ENCODE measurements around the gene PLPPR2.
A peak's percentile ranks its signal among the peaks of the same experiment; 100 is the strongest.
"Not testable (repeated sequence)": the region's sequence is repeated elsewhere in the genome, so short reads cannot be mapped to it uniquely, and the experiment has no call there.

The PLPPR2 gene

DNA sequence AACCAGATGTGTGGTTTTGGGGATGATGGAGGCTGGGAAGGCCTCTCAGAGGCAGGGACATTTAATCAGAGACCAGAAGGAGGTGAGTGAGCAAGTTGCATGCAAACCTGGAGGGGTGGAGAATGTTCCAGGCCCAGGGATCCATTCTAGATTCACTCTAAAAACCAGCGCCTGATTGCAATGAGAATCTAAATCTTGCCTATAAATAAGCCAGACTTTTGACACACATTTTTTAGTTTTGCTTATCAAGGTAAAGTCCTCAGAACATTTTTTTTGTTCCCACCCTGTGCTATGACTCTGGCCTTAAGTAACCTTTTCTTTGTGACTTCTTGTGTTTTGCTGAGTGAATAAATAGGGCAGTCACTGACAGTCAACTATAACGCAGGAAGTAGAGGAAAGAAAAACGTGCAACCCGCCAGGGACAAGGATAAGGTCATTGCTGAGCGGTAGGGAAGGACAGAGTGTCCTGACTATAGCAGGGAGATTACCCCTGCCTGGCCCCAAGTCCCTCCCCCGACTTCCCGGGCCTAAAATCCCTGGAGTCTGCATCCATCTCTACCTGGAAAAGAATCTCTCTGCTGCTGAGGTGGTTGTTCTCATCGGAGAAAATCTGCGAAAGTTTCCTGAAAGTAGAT, 49.5 kb downstream of the PLPPR2 start:
- H3K4me3 ChIP-seq (ENCODE audit: low read depth, low read length), result no peak overlapping the region
- TF ChIP-seq, protein P1, sequence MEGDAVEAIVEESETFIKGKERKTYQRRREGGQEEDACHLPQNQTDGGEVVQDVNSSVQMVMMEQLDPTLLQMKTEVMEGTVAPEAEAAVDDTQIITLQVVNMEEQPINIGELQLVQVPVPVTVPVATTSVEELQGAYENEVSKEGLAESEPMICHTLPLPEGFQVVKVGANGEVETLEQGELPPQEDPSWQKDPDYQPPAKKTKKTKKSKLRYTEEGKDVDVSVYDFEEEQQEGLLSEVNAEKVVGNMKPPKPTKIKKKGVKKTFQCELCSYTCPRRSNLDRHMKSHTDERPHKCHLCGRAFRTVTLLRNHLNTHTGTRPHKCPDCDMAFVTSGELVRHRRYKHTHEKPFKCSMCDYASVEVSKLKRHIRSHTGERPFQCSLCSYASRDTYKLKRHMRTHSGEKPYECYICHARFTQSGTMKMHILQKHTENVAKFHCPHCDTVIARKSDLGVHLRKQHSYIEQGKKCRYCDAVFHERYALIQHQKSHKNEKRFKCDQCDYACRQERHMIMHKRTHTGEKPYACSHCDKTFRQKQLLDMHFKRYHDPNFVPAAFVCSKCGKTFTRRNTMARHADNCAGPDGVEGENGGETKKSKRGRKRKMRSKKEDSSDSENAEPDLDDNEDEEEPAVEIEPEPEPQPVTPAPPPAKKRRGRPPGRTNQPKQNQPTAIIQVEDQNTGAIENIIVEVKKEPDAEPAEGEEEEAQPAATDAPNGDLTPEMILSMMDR (IDR thresholded peaks at IDR 0.05; ENCODE audit: insufficient read depth, low read depth, low read length, missing control alignments), result no peak

DNA sequence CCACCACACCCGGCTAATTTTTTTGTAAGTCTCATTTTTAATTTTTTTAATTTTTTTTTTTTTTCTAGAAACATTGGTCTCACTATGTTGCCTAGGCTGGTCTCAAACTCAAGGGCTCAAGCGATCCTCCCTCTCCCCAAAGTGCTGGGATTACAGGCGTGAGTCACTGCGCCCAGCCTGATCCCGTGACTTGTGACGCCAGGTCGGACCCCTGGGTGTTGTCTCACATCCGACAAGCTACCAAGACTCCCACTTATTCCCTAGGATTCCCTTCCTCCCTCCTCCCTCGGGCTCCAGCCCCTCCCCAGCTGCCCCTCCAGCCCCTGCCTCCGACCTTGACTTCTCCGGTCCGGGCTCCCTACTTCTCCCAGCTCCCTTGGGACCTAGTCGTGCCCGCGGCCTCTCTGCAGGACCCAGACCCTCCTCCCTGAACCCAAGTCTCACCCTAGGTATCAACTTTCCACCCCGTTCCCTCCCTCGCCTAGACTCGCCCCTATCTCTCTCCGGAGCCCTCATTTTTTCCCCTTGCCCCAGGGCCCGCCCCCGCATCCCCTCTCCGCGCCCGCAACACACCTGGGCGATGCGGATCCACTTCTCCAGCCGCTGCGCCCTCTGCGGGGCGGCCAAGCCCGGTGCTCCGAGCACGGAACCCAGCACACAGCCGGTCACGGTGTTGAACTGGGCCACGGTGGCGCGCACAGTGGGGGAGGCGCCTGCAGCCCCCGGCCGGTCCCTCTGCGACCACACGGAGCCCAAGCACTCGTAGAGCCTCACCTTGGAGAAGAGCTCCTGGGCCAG, 50.8 kb downstream of the PLPPR2 start:
- TF ChIP-seq, protein P1 (IDR thresholded peaks at IDR 0.05; ENCODE audit: insufficient read depth, low read depth, low read length, missing control alignments), result peak; percentile 28
- no peak overlapping the region for H3K4me3 ChIP-seq (ENCODE audit: low read depth, low read length)
- peak; percentile 18 for DNase-seq (ENCODE audit: low read depth)

More for the DNA sequence above, 49.5 kb downstream of the PLPPR2 start:
- no peak for DNase-seq (ENCODE audit: low read depth)

DNA sequence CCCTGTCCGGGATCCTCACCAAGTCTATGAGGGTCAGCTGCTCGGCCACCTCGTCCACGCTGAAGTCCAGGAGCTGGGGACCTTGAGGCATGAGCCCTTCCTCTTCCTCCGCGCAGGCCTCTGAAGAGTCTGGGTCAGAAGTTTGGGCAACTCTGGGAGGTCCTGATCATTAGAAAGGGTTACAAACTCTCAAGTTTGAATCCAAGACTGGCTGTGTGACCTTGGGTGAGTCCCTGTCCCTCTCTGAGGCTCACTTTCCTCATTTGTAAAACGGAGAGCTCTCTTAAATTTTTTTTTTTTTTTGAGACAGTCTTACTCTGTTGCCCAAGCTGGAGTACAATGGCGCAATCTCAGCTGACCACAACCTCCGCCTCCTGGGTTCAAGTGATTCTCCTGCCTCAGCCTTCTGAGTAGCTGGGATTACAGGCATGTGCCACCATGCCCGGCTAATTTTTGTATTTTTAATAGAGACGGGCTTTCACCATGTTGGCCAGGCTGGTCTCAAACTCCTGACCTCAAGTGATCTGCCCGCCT, 51.5 kb downstream of the PLPPR2 start:
- DNase-seq (ENCODE audit: low read depth); H3K4me3 ChIP-seq (ENCODE audit: low read depth, low read length): not testable (repeated sequence)

DNA sequence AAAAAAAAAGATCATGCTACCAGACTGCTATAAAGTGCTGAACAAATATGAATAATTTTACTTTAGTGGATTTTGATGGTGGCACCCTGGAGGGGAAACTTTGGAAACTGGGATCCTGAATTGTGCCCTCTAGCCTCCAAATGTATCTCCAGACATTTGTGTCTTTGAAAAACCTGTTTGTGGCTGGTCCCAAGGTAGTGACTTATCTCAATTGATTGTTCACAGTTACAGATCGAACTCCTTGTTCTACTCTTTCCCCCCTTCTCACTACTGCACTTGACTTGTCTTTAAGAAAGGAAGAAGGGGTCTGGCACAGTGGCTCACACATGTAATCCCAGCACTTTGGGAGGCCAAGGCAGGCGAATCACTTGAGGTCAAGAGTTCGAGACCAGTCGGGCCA, 53.4 kb downstream of the PLPPR2 start:
- no peak overlapping the region for H3K4me3 ChIP-seq (ENCODE audit: low read depth, low read length)
- TF ChIP-seq, protein P1 (IDR thresholded peaks at IDR 0.05; ENCODE audit: insufficient read depth, low read depth, low read length, missing control alignments), result no peak
- DNase-seq (ENCODE audit: low read depth), result no peak

DNA sequence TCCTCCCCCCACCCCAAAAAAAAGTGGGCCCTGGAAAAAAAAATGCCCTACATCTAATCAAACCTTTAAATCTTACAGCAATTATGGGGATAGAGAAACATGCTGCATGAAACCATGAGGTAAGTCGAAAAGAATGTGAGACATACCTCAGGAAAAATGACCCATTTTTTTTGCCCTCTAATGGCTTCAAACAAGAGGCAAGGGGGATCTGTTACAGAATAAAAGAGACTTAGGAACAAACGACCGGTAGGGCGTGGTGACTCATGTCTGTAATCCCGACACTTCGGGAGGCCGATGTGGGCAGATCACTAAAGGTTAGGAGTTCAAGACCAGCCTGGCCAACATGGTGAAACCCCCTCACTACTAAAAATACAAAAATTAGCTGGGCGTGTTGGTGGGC, 55.5 kb downstream of the PLPPR2 start:
- H3K4me3 ChIP-seq (ENCODE audit: low read depth, low read length), result no peak overlapping the region
- TF ChIP-seq, protein P1 (IDR thresholded peaks at IDR 0.05; ENCODE audit: insufficient read depth, low read depth, low read length, missing control alignments), result no peak
- no peak for DNase-seq (ENCODE audit: low read depth)

DNA sequence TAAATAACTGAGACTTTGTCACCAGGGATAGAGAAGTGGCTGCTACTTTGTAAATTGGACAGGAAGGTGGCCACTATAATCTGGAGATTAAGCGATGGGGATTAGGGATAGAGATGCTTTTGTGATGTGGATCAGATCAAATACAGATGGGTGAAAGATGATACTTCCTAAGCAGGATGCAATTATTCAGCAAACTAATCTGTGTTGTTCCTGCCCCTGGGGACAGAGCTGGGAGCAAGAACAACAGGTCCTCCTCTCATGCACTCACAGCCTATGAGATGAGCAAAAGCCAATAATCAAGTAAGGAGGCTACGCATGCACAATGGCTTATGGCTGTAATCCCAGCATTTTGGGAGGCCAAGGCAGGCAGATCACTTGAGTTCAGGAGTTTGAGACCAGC, 59.3 kb downstream of the PLPPR2 start:
- TF ChIP-seq, protein P1 (IDR thresholded peaks at IDR 0.05; ENCODE audit: insufficient read depth, low read depth, low read length, missing control alignments), result no peak
- no peak overlapping the region for H3K4me3 ChIP-seq (ENCODE audit: low read depth, low read length)
- no peak for DNase-seq (ENCODE audit: low read depth)
